NCI-H446 (cell line): ENCODE results near the gene RDH5.
"Not testable (repeated sequence)": the region's sequence is repeated elsewhere in the genome, so short reads cannot be mapped to it uniquely, and the experiment has no call there.

Experiments used
- DNase-seq, 2 experiments: peaks; one replicate each; lab custom pipeline; 2025; lab: John Stamatoyannopoulos, UW

Gene RDH5

DNA sequence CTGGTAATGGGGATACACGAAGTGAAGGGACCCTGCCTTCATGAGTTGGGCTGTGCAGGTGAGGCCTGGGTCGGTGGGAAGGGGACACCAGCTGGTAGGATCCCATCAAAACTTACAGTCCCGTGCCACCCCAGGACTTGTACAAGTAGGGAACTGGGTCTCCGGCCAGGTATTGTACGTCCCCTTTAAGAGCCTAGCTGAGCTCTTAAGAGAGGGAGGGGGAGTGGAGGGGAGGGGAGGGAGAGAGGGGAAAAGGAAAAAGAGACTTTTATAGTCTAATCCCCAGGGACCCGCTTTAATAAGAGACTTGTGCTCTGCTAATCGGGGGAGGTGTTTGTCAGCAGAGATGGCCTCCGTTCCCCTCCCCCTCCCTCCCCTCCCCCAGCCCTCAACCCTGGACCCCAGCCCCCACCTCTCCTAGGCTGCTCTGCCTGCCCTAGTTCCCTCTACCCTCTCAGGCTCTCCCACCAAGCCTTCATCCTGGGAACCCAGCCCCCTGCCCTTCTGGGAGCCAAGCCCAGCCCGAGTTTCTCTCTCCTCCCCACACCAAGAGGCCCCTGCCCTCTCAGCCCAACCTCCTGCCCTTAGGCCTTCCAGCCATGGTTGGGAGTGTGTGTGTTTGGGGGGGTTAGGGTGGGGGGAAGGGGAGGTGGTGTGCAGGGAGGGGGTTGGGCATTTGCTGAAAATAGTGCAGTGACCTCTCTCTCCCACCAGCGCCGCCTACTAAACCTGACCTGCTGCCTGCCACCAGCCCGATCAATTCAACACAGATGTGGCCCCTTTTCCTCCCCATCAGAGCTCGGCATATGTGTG lies 25.4 kb downstream of the RDH5 start:
- no peak for DNase-seq

DNA sequence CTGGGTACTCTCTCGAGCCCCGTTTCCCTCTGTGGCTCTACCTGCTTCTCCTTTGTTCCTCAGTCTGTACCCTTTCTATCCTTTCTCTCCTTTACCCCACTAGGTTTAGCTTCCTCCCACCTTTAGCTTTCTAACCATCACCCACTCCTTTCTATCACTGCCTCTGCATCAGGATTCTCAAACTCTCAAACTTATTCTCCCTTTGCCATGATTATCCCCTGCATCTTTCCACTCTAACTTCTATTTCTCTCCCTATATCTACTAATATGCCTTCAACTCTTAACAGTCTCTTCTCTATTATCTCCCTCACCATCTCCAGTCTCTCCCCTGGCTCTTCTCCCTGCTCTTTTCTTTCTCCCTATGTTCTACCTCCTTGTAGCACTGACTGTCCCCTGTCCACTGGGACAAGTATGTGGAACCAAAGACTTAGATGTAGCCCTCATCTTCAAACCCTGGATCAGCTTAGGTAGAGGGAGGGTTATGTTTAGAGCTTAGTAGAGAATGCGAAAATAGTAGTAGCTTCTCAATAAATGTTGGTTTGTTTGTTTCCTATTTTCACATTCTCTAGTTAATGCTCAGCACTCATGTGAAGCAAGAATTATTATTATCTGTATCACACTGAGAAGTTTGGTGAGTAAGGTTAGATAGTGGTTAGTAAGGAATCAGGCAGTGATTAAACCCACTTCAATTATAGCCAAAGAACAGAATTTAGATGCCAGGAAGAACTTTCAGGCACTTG lies 26.1 kb downstream of the RDH5 start:
- DNase-seq: no peak

GRCh38 chr12:55746913-55747231 lies 26.7 kb downstream of the RDH5 start:
- DNase-seq: no peak

- DNase-seq: no peak
Observed at GRCh38 chr12:55748230-55748993, 28.2 kb downstream of the RDH5 start.

- no peak for DNase-seq
Observed at GRCh38 chr12:55755246-55755645, 35.1 kb downstream of the RDH5 start.

GRCh38 chr12:55757701-55758100 lies 37.5 kb downstream of the RDH5 start:
- no peak for DNase-seq

DNA sequence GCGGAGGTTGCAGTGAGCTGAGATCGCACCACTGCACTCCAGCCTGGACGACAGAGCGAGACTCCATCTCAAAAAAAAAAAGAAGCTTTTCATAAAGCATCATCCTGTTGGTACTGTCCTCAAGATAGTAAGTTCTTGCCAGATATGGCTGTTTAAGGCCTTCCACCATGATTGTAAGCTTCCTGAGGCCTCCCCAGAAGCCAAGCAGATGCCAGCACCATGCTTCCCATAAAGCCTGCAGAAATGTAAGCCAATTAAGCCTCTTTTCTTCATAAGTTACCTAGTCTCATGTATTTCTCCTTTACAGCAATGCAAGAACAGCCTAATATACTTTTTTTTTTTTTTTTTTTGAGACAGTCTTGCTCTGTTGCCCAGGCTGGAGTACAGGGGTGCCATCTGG lies 38.4 kb downstream of the RDH5 start:
- not testable (repeated sequence) for DNase-seq

DNA sequence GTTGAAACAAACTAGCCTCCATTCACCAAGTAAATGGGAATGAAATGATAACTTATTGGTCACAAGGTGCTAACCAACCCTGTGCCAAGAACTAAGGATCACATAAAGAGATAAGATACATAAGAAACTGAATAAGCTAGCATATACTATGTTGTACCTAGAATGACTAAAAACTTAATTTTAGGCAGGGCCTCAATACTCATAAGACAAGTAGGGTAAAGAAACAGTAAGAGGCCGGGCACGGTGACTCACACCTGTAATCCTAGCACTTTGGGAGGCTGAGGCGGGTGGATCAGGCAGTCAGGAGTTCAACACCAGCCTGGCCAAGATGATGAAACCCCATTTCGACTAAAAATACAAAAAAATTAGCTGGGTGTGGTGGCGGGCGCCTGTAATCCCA lies 40.5 kb downstream of the RDH5 start:
- no peak for DNase-seq

GRCh38 chr12:55762646-55763045 lies 42.5 kb downstream of the RDH5 start:
- DNase-seq: no peak

DNA sequence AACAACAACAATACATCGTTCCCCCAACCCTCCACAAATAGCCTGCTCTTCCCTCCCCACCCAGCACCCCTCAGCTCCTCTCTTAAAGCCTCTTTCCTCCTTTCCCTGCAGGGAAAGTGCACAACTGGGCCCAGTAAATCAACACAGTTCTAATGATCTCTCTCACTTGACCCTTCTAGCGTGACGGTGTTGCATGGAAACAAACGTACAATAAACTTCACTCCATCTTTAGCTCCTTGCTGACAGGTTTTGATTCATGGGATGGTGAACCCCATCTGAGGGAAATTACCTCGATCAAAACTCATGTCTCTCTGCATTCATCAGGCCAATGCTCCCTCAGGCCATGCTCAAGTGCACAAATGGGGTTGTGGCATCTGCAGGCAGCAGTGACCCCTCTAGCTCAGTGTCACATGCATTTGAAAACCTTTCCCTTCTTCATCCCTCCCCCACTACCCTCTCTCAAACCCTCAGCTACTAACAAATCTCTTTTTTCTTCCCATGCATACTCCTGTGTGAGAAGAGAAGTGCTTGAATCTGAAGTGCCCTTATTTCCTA lies 45.6 kb downstream of the RDH5 start:
- DNase-seq: no peak

DNA sequence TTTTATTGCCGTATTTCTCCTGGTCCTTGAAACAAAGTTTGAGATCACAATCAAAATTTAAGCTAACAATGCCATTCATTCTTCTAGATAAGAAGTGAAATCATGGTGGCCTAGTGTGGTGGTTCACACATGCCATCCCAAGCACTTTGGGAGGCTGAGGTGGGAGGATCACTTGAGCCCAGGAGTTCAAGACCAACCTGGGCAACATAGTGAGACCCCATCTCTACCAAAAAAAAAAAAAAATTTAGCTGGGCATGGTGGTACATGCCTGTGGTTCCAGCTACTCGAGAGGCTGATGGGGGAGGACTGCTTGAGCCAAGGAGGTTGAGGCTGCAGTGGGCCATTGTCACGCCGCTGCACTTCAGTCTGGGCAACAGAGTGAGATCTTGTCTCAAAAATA lies 47.0 kb downstream of the RDH5 start:
- DNase-seq: no peak

DNA sequence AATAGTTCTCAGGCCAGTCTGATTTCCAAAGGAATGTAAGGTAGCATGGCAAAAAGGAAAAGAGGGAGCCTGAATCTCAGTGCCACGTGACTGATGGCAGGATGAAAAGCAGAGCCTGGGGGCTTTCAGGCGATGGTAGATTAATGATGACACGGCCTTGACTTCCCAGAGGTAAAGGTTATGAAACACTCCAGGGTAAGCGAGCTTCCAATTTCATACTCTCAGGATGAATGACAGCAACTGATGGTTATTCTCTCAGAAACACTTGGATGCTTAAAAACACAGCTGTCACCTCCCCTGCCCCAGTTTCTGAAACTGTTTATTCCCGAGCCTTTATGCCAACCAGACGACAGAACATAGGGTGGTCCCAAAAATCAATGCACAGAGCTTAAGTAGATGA lies 51.5 kb downstream of the RDH5 start:
- no peak for DNase-seq
